Measurements from ENCODE around the gene CCDC88B. TPM values are rescaled to one million over a fixed set of nuclear protein-coding genes. Genes with fewer than 3 reads are reported as not detected.

CCDC88B gene
- total RNA-seq, 4 donors from 2014 or later: 0.98 to 5.2 (median 2.1) TPM

MicroRNA genes within 50 kb of the gene (microRNA counts, 767-probe panel; counts per million panel counts)
- microRNA hsa-miR-1237: 356 to 448 counts per million in 2 donors

Small RNA genes within 50 kb of the gene (microRNA-seq; reads per million reads assigned to microRNA genes)
- 0 reads per million in 2 donors for gene MIR1237 (ENCODE audit: borderline replicate concordance in 2 of 2)
- gene MIR7155 (ENCODE audit: borderline replicate concordance in 2 of 2): 0 reads per million in 2 donors

Other genes starting within 250 kb of the CCDC88B start
- gene MACROD1, start 174.1 kb upstream of the CCDC88B start, total RNA-seq: 100 to 1,000 TPM; 162 to 308 (median 205) TPM
- 100 to 1,000 TPM; 141 to 193 (median 168) TPM for gene STIP1, start 154.0 kb upstream of the CCDC88B start, total RNA-seq
- 10 to 100 TPM in 1 of 4 donors, 1 to 10 TPM in 3; 2.8 to 10.4 (median 6.1) TPM for gene FERMT3, start 133.5 kb upstream of the CCDC88B start, total RNA-seq
- 100 to 1,000 TPM in 3 of 4 donors, 10 to 100 TPM in 1; 80.9 to 231 (median 139) TPM for gene TRPT1, start 114.0 kb upstream of the CCDC88B start, total RNA-seq
- gene NUDT22, start 113.9 kb upstream of the CCDC88B start, total RNA-seq: 10 to 100 TPM; 32.3 to 70.7 (median 53.4) TPM
- gene DNAJC4, start 109.7 kb upstream of the CCDC88B start, total RNA-seq: 10 to 100 TPM; 13.8 to 30.0 (median 18.9) TPM
- 10 to 100 TPM; 33.6 to 87.5 (median 58.2) TPM for gene VEGFB, start 105.6 kb upstream of the CCDC88B start, total RNA-seq
- 10 to 100 TPM; 20.2 to 54.7 (median 27.6) TPM for gene FKBP2, start 99.1 kb upstream of the CCDC88B start, total RNA-seq
- 100 to 1,000 TPM; 144 to 444 (median 237) TPM for gene PPP1R14B, start 93.3 kb upstream of the CCDC88B start, total RNA-seq
- 1 to 10 TPM; 4.7 to 9.7 (median 6.2) TPM for gene PLCB3, start 88.7 kb upstream of the CCDC88B start, total RNA-seq
- gene BAD, start 55.5 kb upstream of the CCDC88B start, total RNA-seq: 10 to 100 TPM; 27.8 to 88.0 (median 76.3) TPM
- gene GPR137, start 54.4 kb upstream of the CCDC88B start, total RNA-seq: 10 to 100 TPM; 13.8 to 28.9 (median 20.4) TPM
- not detected for gene KCNK4, start 48.9 kb upstream of the CCDC88B start, total RNA-seq
- gene CATSPERZ, start 39.8 kb upstream of the CCDC88B start, total RNA-seq: not detected
- gene ESRRA, start 34.7 kb upstream of the CCDC88B start, total RNA-seq: 100 to 1,000 TPM; 192 to 471 (median 260) TPM
- 100 to 1,000 TPM; 133 to 226 (median 194) TPM for gene TRMT112, start 22.6 kb upstream of the CCDC88B start, total RNA-seq
- gene PRDX5, start 22.1 kb upstream of the CCDC88B start, total RNA-seq: 100 to 1,000 TPM; 170 to 257 (median 219) TPM
- 10 to 100 TPM; 16.6 to 27.0 (median 17.2) TPM for gene RPS6KA4, start 19.0 kb downstream of the CCDC88B start, total RNA-seq
- not detected for gene SLC22A11, start 215.7 kb downstream of the CCDC88B start, total RNA-seq